GM10266 (cell line): ENCODE data around the gene CUL7.

ENCODE experiments used
- DNase-seq: peaks from one replicate; pipeline ENCODE4 v3.0.0; 2012; ENCODE audit errors: extremely low spot score
- TF ChIP-seq, protein P1 (sequence below): IDR thresholded peaks from 2 replicates; pipeline ENCODE4 v1.5.1; 2012; ENCODE audit warnings: mild to moderate bottlenecking, low read depth; ENCODE audit not compliant: control insufficient read depth, insufficient read depth; ENCODE audit errors: missing control alignments

The CUL7 gene

DNA sequence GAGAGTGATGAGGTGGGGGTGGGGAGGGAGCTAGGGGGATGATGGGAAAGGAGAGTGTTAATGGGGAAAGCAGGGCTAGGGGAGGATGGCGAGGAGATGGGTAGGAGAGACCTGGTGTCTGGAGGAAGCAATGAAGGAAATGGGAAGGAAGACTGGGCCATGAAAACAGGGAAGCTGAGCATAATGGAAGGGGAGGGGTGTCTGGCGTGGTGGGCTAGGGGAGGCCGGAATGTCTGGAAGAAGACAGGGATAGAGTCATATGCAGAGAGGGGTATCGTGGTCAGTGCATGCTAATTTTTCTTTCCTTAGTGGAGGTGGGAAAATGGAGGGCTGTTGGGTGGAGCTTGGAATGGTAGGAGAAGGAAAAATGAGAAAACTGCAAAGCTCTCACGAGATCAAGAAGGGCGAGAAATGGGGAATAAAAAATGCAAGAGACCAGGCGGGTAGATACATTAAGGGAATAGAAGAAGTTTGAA is 39.2 kb downstream of the CUL7 start:
- TF ChIP-seq, protein P1, sequence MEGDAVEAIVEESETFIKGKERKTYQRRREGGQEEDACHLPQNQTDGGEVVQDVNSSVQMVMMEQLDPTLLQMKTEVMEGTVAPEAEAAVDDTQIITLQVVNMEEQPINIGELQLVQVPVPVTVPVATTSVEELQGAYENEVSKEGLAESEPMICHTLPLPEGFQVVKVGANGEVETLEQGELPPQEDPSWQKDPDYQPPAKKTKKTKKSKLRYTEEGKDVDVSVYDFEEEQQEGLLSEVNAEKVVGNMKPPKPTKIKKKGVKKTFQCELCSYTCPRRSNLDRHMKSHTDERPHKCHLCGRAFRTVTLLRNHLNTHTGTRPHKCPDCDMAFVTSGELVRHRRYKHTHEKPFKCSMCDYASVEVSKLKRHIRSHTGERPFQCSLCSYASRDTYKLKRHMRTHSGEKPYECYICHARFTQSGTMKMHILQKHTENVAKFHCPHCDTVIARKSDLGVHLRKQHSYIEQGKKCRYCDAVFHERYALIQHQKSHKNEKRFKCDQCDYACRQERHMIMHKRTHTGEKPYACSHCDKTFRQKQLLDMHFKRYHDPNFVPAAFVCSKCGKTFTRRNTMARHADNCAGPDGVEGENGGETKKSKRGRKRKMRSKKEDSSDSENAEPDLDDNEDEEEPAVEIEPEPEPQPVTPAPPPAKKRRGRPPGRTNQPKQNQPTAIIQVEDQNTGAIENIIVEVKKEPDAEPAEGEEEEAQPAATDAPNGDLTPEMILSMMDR: no peak
- no peak for DNase-seq

DNA sequence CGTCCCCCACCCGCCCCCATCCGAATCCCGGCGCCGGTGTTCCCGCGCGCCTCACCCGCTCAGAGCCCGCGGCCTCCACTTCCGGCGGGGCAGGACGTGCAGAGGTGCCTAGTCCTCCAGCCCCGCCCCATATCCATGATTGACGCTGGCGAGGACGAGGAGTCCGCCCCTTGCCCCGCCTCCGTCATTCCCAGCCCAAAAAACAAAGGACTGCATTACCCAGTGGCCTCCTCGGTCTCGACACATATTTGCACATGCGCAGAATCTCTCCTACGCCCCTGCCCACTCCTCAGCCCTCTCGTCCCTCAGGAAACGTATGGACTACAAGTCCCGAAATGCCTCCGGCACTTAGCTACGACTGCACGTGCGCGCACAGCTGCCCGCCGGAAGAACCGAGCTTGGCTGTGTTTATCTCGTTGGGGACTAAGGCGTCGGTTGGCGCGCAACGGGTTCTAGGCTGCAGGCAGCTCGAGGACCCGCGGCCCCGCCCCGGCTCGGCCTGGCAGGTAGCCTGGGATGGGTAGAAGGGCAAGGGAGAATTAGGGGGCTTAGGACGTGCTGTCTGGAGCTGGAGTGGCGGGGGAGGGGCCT is 39.7 kb downstream of the CUL7 start, which contains the start of the genes KLHDC3 and MEA1:
Gene KLHDC3 (plus strand): TSS at position 407 of the 591 bp plus-strand sequence. CDS start 2,944 bp downstream, outside the sequence.
Gene MEA1 (minus strand): TSS at position 104 of the 591 bp plus-strand sequence. CDS start 133 bp downstream, outside the sequence.
- peak; percentile 99 for DNase-seq
- TF ChIP-seq, protein P1: no peak

DNA sequence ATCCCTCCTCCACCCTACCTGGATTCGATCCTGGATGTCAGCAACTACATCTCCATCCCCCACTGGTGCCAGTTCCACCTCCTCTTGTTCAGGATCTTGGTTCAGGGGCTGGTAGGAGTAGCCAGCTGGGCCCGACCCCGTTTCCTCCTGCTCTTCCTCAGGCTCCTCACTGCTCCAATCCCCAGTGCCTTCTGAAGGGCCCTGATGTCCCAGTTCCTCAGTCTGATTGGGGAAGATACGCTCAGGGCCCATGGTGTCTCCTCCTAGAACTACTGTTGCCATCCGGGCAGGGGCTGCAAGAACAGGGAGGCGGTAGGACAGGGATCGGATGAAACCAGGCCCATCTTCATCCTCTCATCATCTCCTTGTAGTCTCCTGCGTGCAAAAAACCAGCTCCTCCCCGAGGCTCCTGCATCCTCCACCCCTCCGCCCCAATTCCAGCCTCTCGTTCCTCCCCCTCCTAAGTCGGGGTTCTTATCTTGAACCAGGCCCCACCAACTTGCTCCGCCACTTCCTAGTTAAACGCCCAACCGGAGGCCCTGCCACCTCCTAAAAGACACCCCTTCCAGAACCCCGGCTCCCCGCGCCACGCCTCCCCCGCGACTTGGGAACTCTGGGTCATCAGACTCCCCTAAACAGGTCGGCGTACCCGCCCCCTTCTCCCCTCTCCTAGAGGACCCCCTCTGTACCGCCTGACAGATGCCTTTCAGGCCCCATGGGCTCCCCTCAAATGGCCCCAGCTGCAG is 40.4 kb downstream of the CUL7 start:
- DNase-seq: no peak
- TF ChIP-seq, protein P1: no peak

- TF ChIP-seq, protein P1: no peak
- no peak for DNase-seq
These were observed 41.3 kb downstream of the CUL7 start for GRCh38 chr6:43012364-43012763.

DNA sequence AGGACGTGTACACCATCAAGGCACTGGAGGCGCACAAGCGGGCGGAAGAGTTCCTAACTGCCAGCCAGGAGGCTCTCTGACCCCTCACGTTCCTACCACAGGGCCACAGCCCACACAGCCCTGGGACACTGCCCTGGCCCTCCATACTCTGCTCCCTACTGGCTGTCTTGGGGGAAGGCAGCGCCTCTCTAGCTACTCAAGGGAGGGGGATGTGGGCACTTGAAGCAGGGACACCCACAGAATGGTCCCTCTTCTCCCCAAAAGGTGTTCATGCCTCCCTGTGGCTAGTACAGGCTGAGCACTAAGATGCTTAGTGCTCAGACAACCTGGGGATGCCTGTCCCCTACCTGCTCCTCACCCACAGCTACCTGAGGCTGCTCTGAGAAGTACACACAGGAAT is 42.4 kb downstream of the CUL7 start:
- TF ChIP-seq, protein P1: no peak
- no peak for DNase-seq

- TF ChIP-seq, protein P1: peak; percentile 34
- peak; percentile 51 for DNase-seq
These were observed 44.5 kb downstream of the CUL7 start for GRCh38 chr6:43009124-43009523.

DNA sequence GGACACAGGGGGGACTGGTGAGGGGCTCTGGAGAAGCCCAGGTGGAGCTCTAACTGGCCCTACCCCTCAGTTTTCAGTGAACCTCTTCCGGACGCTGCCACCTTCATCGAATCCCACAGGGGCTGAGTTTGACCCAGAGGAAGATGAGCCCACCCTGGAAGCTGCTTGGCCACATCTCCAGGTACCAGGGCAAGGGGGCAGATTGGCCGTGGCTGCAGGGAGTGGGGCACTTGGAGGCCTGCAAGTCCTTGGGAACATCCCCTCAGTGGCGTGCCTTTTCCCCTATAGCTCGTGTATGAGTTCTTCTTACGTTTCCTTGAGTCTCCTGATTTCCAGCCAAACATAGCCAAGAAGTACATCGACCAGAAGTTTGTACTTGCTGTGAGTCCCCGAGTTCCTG is 46.5 kb downstream of the CUL7 start:
- TF ChIP-seq, protein P1: no peak
- DNase-seq: no peak
